ENCODE measurements around the gene MCM5.
"Not testable (repeated sequence)": the region's sequence is repeated elsewhere in the genome, so short reads cannot be mapped to it uniquely, and the experiment has no call there.

Gene MCM5

GRCh38 chr22:35386670-35387288, 13.2 kb upstream of the MCM5 start:
- TF ChIP-seq CTCF (IDR thresholded peaks at IDR 0.05; ENCODE audit: low read depth, low read length), result no peak
- DNase-seq (ENCODE audit: extremely low read depth, low read depth), result no peak

GRCh38 chr22:35390933-35391332, 9.0 kb upstream of the MCM5 start:
- TF ChIP-seq CTCF (IDR thresholded peaks at IDR 0.05; ENCODE audit: low read depth, low read length), result no peak

GRCh38 chr22:35392357-35392756, 7.6 kb upstream of the MCM5 start:
- no peak for TF ChIP-seq CTCF (IDR thresholded peaks at IDR 0.05; ENCODE audit: low read depth, low read length)

More at GRCh38 chr22:35390933-35391332, 9.0 kb upstream of the MCM5 start:
- no peak for DNase-seq (ENCODE audit: extremely low read depth, low read depth)

GRCh38 chr22:35393116-35394010, 6.6 kb upstream of the MCM5 start:
- no peak for TF ChIP-seq CTCF (IDR thresholded peaks at IDR 0.05; ENCODE audit: low read depth, low read length)
- no peak for DNase-seq (ENCODE audit: extremely low read depth, low read depth)

More at GRCh38 chr22:35392357-35392756, 7.6 kb upstream of the MCM5 start:
- DNase-seq (ENCODE audit: extremely low read depth, low read depth), result no peak

GRCh38 chr22:35394011-35394312, 6.0 kb upstream of the MCM5 start:
- no peak for TF ChIP-seq CTCF (IDR thresholded peaks at IDR 0.05; ENCODE audit: low read depth, low read length)
- no peak for DNase-seq (ENCODE audit: extremely low read depth, low read depth)

- DNase-seq (ENCODE audit: extremely low read depth, low read depth), result no peak
- TF ChIP-seq CTCF (IDR thresholded peaks at IDR 0.05; ENCODE audit: low read depth, low read length), result no peak
Measured at GRCh38 chr22:35394810-35395563, 5.0 kb upstream of the MCM5 start.

GRCh38 chr22:35396622-35397021, 3.3 kb upstream of the MCM5 start:
- DNase-seq (ENCODE audit: extremely low read depth, low read depth), result not testable (repeated sequence)

All from AG09319 (cell line).